ENCODE data around the gene HOATZ.

HOATZ gene

GRCh38 chr11:111514216-111515031, at the start of gene HOATZ:
TSS of gene HOATZ (plus strand) at chr11:111514778. CDS start at chr11:111514785, 7 bp downstream.
- peak; percentile 15 for DNase-seq (ENCODE audit: low spot score)

DNA sequence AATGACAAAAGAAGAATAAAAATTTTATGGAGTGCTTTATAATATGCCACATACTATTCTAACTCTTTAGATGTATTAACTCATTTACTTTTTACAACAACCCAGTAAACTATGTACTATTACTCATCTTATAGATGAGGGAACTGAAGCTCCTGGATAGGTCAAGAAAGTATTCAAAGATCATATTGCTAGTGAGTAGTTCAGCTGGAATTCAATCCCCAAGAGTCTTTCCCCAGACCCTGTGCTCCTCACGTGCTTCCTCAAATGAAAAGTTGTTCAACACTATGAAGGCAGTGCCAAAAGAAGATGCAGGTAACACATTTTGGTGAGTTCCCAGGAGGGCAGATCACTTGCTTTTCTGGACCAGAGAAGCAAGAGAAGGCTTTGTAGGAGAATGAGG, 49.2 kb upstream of the HOATZ start:
- no peak for DNase-seq (ENCODE audit: low spot score)

DNA sequence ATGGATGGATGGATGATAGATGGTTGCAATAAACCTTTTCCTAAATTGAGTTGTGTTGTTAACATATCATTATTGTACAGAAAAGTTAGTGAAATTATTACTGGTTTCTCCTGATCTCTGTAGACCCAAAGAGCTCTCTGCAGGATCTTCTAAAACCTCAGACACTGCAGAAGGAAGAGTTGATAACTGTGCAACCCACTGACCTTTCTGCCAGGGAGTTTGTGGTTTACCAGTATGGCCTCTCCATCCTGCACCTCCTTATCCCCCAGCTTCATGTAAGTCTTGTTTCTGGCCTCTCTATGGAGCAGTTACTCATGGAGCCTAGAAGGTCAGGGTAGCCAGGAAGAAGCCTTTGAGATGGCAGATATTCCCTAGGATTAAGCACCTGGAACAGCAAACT, 48.0 kb upstream of the HOATZ start:
- DNase-seq (ENCODE audit: low spot score): no peak

DNA sequence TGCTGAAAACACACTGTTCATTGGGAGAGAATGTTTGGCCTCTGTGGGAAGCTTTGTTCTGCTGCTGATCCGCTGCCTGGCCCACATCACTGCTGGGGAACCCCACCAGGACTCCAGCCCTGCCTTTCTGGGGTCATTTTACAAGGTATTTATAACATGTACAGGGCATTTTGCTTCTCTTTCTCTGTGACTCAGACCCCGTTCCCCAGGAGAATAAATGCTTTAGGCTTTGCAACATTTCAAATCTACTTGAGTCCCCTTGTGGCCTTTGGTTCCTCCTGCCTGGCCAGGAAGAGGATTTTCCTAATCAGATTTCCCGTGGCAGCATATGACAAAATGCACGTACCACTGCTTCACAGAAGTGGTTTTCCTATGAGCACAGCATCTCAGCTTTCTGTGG, 45.4 kb upstream of the HOATZ start:
- DNase-seq (ENCODE audit: low spot score): no peak

DNA sequence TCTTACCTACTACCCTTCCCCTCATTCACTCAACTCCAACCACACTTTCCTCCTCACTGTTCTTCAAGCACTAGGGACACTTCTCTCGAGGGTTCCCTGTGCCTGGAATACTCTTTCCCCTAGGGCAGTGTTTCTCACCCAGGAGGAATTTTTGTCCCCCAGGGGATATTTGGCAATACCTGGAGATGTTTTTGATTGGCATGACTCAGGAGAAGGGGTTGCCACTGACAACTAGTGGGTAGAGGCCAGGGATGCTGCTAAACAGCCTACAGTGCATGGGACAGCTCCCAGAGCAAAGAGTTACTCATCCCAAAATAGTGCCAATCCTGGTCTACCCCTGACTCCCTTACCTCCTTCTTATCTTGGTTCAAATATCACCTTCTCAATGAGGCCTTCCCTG, 42.4 kb upstream of the HOATZ start:
- DNase-seq (ENCODE audit: low spot score): no peak

DNA sequence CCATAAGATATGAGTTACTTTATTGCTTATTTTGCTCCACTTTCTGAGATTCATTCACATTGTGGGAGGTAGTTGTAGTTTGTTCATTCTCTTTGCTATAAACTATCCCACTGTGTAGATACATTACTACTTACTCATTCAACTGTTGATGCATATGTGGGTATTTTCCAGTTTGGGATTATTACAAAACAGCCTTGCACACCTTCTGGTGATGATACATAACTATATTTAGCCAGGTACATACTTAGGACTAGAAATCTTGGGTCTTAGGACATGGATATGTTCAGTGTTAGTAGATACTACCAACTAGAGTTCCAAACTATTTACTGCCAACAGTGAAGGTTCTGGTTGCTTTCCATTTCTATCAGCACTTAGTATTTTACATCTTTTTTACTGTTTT, 40.1 kb upstream of the HOATZ start:
- DNase-seq (ENCODE audit: low spot score): no peak

- DNase-seq (ENCODE audit: low spot score): no peak
These were observed 38.2 kb upstream of the HOATZ start for GRCh38 chr11:111476366-111476765.

DNA sequence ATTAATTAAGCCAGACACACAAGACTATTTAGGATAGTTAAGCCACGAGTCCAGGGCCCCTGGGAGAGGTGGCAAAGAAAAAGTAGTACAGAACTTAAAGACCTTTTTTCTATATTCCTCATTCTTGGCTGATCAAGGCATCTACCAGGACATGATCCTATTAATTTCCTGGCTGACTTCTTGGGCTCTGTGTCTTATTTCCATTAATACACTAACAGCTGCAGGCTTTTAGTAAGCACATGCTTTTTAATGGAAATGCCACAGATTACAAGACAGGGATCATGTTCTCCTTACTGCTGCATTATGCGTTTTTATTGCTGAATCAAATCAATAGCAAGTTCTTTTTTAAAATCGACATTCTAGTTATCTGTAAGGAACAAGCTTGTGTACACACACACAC, 37.6 kb upstream of the HOATZ start:
- no peak for DNase-seq (ENCODE audit: low spot score)

DNA sequence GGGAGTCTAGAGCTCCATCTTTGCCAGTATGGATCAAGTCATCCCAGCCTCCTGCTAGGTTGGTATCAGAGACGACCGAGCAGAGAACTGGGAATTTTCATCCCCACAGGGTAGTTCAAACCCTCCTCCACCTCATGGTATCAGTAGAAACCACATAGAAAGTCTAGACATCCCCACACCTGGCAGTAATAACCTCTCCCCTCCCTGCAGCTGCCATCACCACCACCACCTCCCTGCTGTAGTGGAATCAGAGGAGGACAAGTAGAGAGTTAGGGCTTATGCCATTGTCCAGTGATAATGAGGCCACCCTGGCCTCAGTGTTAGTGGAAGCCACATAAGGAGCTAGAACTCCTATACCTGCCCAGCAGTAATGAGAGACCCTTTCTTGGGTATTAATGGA, 36.7 kb upstream of the HOATZ start:
- DNase-seq (ENCODE audit: low spot score): no peak

- DNase-seq (ENCODE audit: low spot score): no peak
These were observed 34.9 kb upstream of the HOATZ start for GRCh38 chr11:111479666-111480065.

DNA sequence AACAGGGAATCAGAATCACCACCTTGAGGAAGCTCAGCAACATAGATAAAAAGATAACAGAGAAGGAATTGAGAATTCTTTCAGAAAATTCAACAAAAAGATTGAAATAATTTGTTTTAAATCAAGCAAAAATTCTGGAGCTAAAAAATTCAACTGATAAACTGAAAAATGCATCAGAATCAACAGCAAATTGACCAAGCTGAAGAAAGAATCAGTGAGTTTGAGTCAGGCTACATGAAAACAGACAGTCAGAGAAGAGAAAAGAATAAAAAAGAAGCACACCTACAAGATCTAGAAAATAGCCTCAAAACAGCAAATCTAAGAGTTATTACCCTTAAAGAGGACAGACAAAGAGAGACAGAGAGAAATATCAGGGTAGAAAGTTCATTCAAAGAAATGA, 31.1 kb upstream of the HOATZ start:
- no peak for DNase-seq (ENCODE audit: low spot score)

- DNase-seq (ENCODE audit: low spot score): no peak
These were observed 24.1 kb upstream of the HOATZ start for GRCh38 chr11:111490496-111490895.

- DNase-seq (ENCODE audit: low spot score): no peak
These were observed 20.5 kb upstream of the HOATZ start for GRCh38 chr11:111494040-111494439.

DNA sequence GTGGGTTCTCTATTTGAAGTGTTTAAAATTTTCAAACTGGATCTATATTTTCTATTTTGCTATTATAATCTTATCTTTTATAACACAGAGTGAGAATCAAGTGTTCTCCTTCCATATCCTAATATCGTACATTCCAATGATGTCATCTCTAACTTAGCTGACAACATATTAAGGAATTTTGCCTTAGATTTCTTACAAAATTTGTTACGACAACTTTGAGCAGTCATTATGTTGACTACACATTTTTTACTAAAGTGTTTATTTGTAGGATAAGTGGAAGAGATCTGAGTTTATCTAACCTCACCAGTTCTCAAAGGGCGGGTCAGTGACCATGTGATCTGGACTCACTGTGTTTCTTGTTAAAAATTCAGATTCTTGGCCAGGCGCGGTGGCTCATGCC, 15.1 kb upstream of the HOATZ start:
- DNase-seq (ENCODE audit: low spot score): no peak

DNA sequence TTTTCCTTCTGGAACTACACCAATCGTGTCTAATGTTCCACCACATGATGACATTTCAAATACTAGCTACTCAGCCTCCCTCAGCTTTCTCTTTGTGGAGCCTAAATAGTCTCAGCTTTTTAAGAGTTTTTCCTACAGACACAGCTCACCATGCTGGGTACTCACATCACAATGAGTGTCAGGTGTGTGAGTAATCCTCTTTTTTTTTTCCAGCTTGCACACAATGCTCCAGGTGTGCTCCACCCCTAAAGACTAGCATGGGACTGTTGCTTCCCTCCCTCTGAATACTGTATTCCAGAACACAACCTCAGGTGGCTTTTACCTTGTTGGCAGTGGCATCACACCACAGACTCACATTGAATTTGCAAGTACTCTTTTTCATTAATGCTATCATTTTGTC, 14.1 kb upstream of the HOATZ start:
- no peak for DNase-seq (ENCODE audit: low spot score)

- no peak for DNase-seq (ENCODE audit: low spot score)
These were observed 12.0 kb upstream of the HOATZ start for GRCh38 chr11:111502611-111503010.

GRCh38 chr11:111510311-111510710, 4.3 kb upstream of the HOATZ start:
- DNase-seq (ENCODE audit: low spot score): no peak

- DNase-seq (ENCODE audit: low spot score): no peak
These were observed 2.0 kb upstream of the HOATZ start, which contains the start of gene BTG4 for GRCh38 chr11:111512296-111513239. TSS of gene BTG4 (minus strand) at chr11:111512386. CDS start at chr11:111498776, 13,610 bp downstream.

GRCh38 chr11:111513240-111513605, 1.4 kb upstream of the HOATZ start:
- no peak for DNase-seq (ENCODE audit: low spot score)

DNA sequence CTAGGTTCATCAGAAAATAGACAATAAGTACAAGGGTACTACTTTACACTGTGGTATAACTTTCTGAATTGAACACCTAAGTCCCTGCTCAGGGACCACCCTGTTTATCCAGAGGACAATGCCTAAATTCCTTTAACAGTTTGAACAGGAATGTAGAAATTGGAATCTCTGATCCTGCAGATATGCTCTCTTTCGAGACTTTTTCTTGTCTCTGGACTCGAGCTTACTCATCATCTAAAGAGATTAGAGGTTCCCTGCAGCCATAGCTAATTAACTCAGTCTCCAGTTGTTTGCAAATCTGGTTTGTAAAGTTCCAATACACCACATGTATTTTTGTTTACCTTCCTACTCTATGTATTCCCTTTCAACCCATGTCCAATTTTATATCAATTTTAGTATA, 1.0 kb downstream of the HOATZ start:
- DNase-seq (ENCODE audit: low spot score): no peak

DNA sequence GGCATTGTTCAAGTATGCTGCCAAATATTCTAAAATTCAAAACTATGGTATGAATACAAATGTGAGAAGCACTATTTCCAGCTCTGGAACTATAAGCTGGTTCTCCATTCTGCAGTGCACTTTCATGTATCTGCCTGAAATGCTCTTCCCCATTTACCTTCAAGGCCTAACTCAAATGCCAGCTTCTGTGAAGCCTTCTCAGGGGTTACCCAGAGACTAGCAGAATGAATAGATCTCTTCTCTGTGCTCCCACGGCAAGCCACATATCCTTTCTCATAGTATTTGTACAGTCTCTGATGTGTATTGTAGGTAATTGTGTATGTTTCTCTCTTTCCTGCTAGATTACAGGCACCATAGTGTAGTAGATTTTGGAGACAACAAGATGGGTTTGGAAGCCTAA, 4.1 kb downstream of the HOATZ start:
- DNase-seq (ENCODE audit: low spot score): no peak

GRCh38 chr11:111520560-111520959, 6.0 kb downstream of the HOATZ start:
- DNase-seq (ENCODE audit: low spot score): no peak

- DNase-seq (ENCODE audit: low spot score): no peak
These were observed 6.6 kb downstream of the HOATZ start for GRCh38 chr11:111521135-111521534.
